GM23338 (cell line): ENCODE data around the gene NKRF. TPM values are rescaled to one million over a fixed set of nuclear protein-coding genes. Genes with fewer than 3 reads are reported as not detected.

Experiments
- ATAC-seq: fragments of 200-7000 bp; cut with Tn5 transposase; 3 replicates; pipeline ENCODE4 v1.9.1; 2020
- DNase-seq: peaks from one replicate; pipeline ENCODE4 v3.0.0-alpha.2; 2015; ENCODE audit warnings: low spot score
- H2AFZ ChIP-seq: fragments of 200-600 bp; sonication (generic); 2 replicates; pipeline ENCODE4 v1.8.0; 2016; ENCODE audit warnings: antibody characterized with exemption, mild to moderate bottlenecking, moderate library complexity
- H3F3A ChIP-seq: fragments of 200-600 bp; sonication (generic); replicated peaks from 2 replicates; pipeline ENCODE4 v1.8.0; 2017; ENCODE audit warnings: antibody characterized with exemption, mixed run types, low read depth
- H3K27ac ChIP-seq: fragments of 200-600 bp; sonication (generic); 2 replicates; pipeline ENCODE4 v1.6.1; 2016; ENCODE audit warnings: low read depth
- H3K27me3 ChIP-seq: fragments of 200-600 bp; sonication (generic); 2 replicates; pipeline ENCODE4 v1.8.0; 2016; ENCODE audit warnings: mild to moderate bottlenecking, mixed run types, moderate library complexity; ENCODE audit not compliant: insufficient read depth
- H3K36me3 ChIP-seq: fragments of 200-600 bp; sonication (generic); 2 replicates; pipeline ENCODE4 v1.8.0; 2016; ENCODE audit warnings: mild to moderate bottlenecking; ENCODE audit not compliant: insufficient read depth
- H3K4me1 ChIP-seq: fragments of 200-600 bp; sonication (generic); 2 replicates; pipeline ENCODE4 v1.8.0; 2016; ENCODE audit warnings: mild to moderate bottlenecking, moderate library complexity; ENCODE audit not compliant: insufficient read depth
- H3K4me2 ChIP-seq: fragments of 200-600 bp; sonication (generic); 2 replicates; pipeline ENCODE4 v1.7.1; 2017; ENCODE audit warnings: mixed run types
- H3K4me3 ChIP-seq: fragments of 200-600 bp; sonication (generic); 2 replicates; pipeline ENCODE4 v1.6.1; 2016; ENCODE audit warnings: mixed run types
- H3K79me2 ChIP-seq: fragments of 200-600 bp; sonication (generic); replicated peaks from 2 replicates; pipeline ENCODE4 v1.8.0; 2017; ENCODE audit warnings: mild to moderate bottlenecking; ENCODE audit not compliant: insufficient read depth
- H3K9me2 ChIP-seq: fragments of 200-600 bp; sonication (generic); 2 replicates; pipeline ENCODE4 v1.8.0; 2017; ENCODE audit not compliant: insufficient read depth
- H4K20me1 ChIP-seq: fragments of 200-600 bp; sonication (generic); replicated peaks from 2 replicates; pipeline ENCODE4 v1.8.0; 2017; ENCODE audit warnings: mild to moderate bottlenecking; ENCODE audit not compliant: insufficient read depth
- H3K27ac Mint-ChIP-seq: 2 replicates; pipeline ENCODE4 v1.8.0; 2020; ENCODE audit warnings: inconsistent platforms, mild to moderate bottlenecking, moderate library complexity, mixed read lengths
- H3K27me3 Mint-ChIP-seq: 3 replicates; pipeline ENCODE4 v1.8.0; 2022; ENCODE audit warnings: low read depth, mild to moderate bottlenecking, moderate library complexity, mixed read lengths, inconsistent platforms; ENCODE audit not compliant: insufficient read depth, poor library complexity
- H3K36me3 Mint-ChIP-seq: 3 replicates; pipeline ENCODE4 v1.8.0; 2021; ENCODE audit warnings: low read depth, mild to moderate bottlenecking, inconsistent platforms, moderate library complexity, mixed read lengths
- H3K4me1 Mint-ChIP-seq: 3 replicates; pipeline ENCODE4 v1.8.0; 2020; ENCODE audit warnings: mild to moderate bottlenecking, inconsistent platforms, mixed read lengths
- H3K4me3 Mint-ChIP-seq: 3 replicates; pipeline ENCODE4 v1.8.0; 2021; ENCODE audit warnings: moderate library complexity, mild to moderate bottlenecking, inconsistent platforms, mixed read lengths
- H3K9me3 Mint-ChIP-seq: 3 replicates; pipeline ENCODE4 v1.8.0; 2020; ENCODE audit warnings: moderate library complexity, mild to moderate bottlenecking, inconsistent platforms, mixed read lengths
- CREB1 ChIP-seq: fragments of 250-450 bp; sonication (Bioruptor Pico); IDR thresholded peaks from 2 replicates; pipeline ENCODE4 v1.5.0; 2020; ENCODE audit warnings: low read depth, mild to moderate bottlenecking, moderate library complexity
- EZH2 ChIP-seq: fragments of 200-600 bp; sonication (generic); IDR thresholded peaks from one replicate; pipeline ENCODE4 v1.8.0; 2017; ENCODE audit warnings: antibody characterized with exemption, mild to moderate bottlenecking, low read depth; ENCODE audit not compliant: unreplicated experiment
- EZH2phosphoT487 ChIP-seq: fragments of 200-600 bp; sonication (generic); IDR thresholded peaks from one replicate; pipeline ENCODE4 v1.8.1; 2018; ENCODE audit warnings: antibody characterized with exemption; ENCODE audit not compliant: unreplicated experiment
- JUNB ChIP-seq: IDR thresholded peaks from one replicate; pipeline ENCODE4 v1.6.1; 2016; ENCODE audit warnings: antibody characterized with exemption; ENCODE audit not compliant: unreplicated experiment
- NANOG ChIP-seq: IDR thresholded peaks from 2 replicates; pipeline ENCODE4 v1.6.1; 2016; ENCODE audit warnings: antibody characterized with exemption, borderline replicate concordance
- POLR2AphosphoS5 ChIP-seq: IDR thresholded peaks from 2 replicates; pipeline ENCODE4 v1.6.1; 2016; ENCODE audit warnings: antibody characterized with exemption, low read depth
- STAT1 ChIP-seq: IDR thresholded peaks from one replicate; pipeline ENCODE4 v1.6.1; 2016; ENCODE audit warnings: antibody characterized with exemption; ENCODE audit not compliant: unreplicated experiment
- ZNF114 ChIP-seq: fragments of 250-450 bp; sonication (Bioruptor Pico); IDR thresholded peaks from 2 replicates; pipeline ENCODE4 v1.5.0; 2020; ENCODE audit warnings: mild to moderate bottlenecking, moderate library complexity
- ZNF331 ChIP-seq: fragments of 250-450 bp; sonication (Bioruptor Pico); IDR thresholded peaks from 2 replicates; pipeline ENCODE4 v1.5.0; 2020; ENCODE audit warnings: low read depth, mild to moderate bottlenecking, moderate library complexity
- polyA plus RNA-seq: library from polyadenylated mRNA; unstranded; fragments of >200 nt; fragmentation: Nextera tagmentation; extraction: Ambion mirVana; gene quantifications from 2 replicates; pipeline ENCODE4 v1.2.1, GENCODE V29; 2016
- total RNA-seq: library from RNA; depleted of rRNA; stranded (reverse); fragments of >200 nt; shearing (Covaris generic); gene quantifications from 2 replicates; pipeline ENCODE4 v1.2.3, GENCODE V29; 2014
- TF ChIP-seq, protein P1 (sequence below): IDR thresholded peaks from 2 replicates; pipeline ENCODE4 v1.6.1; 2016; ENCODE audit warnings: antibody characterized with exemption
- TF ChIP-seq, protein P2 (sequence below), 2 experiments: fragments of 200-600 bp in 1 of 2; sonication (generic) in 1 of 2; conservative IDR thresholded peaks; 2 replicates each; pipeline versions ENCODE4 v1.5.1 to v1.6.1; 2016 to 2017; ENCODE audit warnings: antibody characterized with exemption in 2 of 2, low read depth in 2 of 2, mild to moderate bottlenecking in 2 of 2, moderate library complexity in 1 of 2
- TF ChIP-seq, protein P3 (sequence below): IDR thresholded peaks from one replicate; pipeline ENCODE4 v1.6.1; 2018; ENCODE audit warnings: antibody characterized with exemption; ENCODE audit not compliant: unreplicated experiment

Gene NKRF
- total and polyA plus RNA-seq, 2 experiments from 2014 or later: 6.8 to 11.6 TPM

DNA sequence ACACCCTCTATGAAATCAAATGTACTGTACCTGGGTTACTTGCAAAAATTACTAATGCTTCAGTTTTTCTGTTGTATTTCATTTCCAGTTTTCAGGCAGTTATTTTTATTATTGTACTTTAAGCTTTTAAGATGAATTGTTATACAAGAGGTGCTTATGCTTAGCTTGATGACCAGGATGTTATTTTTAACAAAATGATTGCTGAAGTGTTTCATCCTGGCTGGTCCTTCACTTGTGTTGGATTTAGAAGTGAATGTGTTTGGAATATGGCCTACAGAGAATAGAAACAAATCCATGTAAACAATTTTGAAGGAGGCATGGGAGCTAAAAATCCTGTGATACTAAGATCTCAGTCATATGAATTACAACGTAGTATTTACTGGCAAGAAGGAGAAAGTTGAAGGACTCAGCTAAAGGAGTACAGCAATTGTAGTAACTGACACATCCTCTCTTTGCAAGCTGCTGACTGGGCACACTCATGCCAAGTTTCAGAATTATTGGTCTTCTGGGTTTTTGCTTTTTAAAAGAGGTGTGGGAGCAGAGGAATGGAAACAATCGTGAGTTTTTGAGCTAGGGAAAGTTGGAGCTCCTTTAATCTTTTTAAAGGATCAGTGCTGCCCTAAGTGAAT, 22.7 kb downstream of the NKRF start:
- no peaks in the 10 kb centered on the region for H3K9me3 Mint-ChIP-seq
- H3K36me3 Mint-ChIP-seq: peaks cover 3% of the 10 kb centered on the region; the same call in 1 of the 3 replicates
- Histone ChIP-seq H3K27me3 (no peaks in the 10 kb centered on the region), H3K27ac (no peak overlapping the region), H3K4me1 (no peaks in the 10 kb centered on the region), H3K9me2 (no peaks in the 10 kb centered on the region), H3F3A (no peaks in the 10 kb centered on the region), H3K4me2 (no peak overlapping the region), H3K36me3 (no peaks in the 10 kb centered on the region), H3K79me2 (no peaks in the 10 kb centered on the region), H3K4me3 (no peak overlapping the region), H4K20me1 (no peaks in the 10 kb centered on the region), H2AFZ (no peak overlapping the region)
- H3K27ac Mint-ChIP-seq: no peak overlapping the region
- ATAC-seq (no peak), DNase-seq (no peak)
- no peaks in the 10 kb centered on the region for H3K4me1 Mint-ChIP-seq
- TF ChIP-seq, protein P1, sequence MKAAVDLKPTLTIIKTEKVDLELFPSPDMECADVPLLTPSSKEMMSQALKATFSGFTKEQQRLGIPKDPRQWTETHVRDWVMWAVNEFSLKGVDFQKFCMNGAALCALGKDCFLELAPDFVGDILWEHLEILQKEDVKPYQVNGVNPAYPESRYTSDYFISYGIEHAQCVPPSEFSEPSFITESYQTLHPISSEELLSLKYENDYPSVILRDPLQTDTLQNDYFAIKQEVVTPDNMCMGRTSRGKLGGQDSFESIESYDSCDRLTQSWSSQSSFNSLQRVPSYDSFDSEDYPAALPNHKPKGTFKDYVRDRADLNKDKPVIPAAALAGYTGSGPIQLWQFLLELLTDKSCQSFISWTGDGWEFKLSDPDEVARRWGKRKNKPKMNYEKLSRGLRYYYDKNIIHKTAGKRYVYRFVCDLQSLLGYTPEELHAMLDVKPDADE: no peak
- no peak for TF ChIP-seq ZNF331 (CRISPR knock-in tag)
- TF ChIP-seq, protein P2, sequence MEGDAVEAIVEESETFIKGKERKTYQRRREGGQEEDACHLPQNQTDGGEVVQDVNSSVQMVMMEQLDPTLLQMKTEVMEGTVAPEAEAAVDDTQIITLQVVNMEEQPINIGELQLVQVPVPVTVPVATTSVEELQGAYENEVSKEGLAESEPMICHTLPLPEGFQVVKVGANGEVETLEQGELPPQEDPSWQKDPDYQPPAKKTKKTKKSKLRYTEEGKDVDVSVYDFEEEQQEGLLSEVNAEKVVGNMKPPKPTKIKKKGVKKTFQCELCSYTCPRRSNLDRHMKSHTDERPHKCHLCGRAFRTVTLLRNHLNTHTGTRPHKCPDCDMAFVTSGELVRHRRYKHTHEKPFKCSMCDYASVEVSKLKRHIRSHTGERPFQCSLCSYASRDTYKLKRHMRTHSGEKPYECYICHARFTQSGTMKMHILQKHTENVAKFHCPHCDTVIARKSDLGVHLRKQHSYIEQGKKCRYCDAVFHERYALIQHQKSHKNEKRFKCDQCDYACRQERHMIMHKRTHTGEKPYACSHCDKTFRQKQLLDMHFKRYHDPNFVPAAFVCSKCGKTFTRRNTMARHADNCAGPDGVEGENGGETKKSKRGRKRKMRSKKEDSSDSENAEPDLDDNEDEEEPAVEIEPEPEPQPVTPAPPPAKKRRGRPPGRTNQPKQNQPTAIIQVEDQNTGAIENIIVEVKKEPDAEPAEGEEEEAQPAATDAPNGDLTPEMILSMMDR (conservative IDR thresholded peaks at IDR 0.05; ENCODE audit: low read depth in 2 of 2): no peak
- H3K27me3 Mint-ChIP-seq: no peaks in the 10 kb centered on the region
- H3K4me3 Mint-ChIP-seq: no peak overlapping the region

DNA sequence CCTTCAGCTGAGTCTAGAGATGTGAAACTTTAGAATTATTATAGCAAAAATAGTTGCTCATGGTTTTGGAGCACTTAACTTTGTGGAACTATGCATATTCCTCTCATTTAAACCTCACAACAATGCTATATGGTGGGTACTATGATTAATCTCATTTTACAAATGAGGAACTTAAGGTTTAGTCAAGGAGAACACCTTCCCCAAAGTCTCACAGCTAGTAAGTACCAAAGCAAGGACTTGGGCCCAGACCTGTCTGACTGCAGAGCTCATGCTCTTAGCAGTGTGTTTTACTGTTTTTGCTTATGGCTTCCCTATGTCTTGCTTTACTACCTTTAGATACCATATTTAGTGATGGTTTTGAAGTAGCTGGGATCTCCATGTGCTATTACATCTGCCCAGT, 26.8 kb downstream of the NKRF start:
- no peak overlapping the region for H3K27ac Mint-ChIP-seq
- ATAC-seq: no peak
- no peaks in the 10 kb centered on the region for H3K4me1 ChIP-seq
- no peak overlapping the region for H3K4me2 ChIP-seq
- no peak for DNase-seq
- H3K27me3 Mint-ChIP-seq: no peaks in the 10 kb centered on the region
- no peaks in the 10 kb centered on the region for H3F3A ChIP-seq
- H3K9me2 ChIP-seq: no peaks in the 10 kb centered on the region
- H3K4me3 ChIP-seq: no peak overlapping the region
- H3K36me3 Mint-ChIP-seq: peaks cover 7% of the 10 kb centered on the region; the same call in 1 of the 3 replicates
- H3K4me3 Mint-ChIP-seq: no peak overlapping the region
- H3K9me3 Mint-ChIP-seq: no peaks in the 10 kb centered on the region
- H3K4me1 Mint-ChIP-seq: no peaks in the 10 kb centered on the region
- no peak overlapping the region for H2AFZ ChIP-seq
- H4K20me1 ChIP-seq: no peaks in the 10 kb centered on the region
- H3K36me3 ChIP-seq: no peaks in the 10 kb centered on the region; the same call in 1 of the 2 replicates
- H3K27me3 ChIP-seq: no peaks in the 10 kb centered on the region
- no peak overlapping the region for H3K27ac ChIP-seq
- H3K79me2 ChIP-seq: 0 out of 2 replicates have a peak, but pooled peaks cover 8% of the 10 kb centered on the region
- TF ChIP-seq NANOG (no peak), JUNB (no peak), ZNF114 (CRISPR knock-in tag) (no peak), EZH2phosphoT487 (no peak), CREB1 (CRISPR knock-in tag) (no peak), POLR2AphosphoS5 (no peak), STAT1 (no peak), EZH2 (no peak), ZNF331 (CRISPR knock-in tag) (no peak)
- TF ChIP-seq, protein P2 (conservative IDR thresholded peaks at IDR 0.05; ENCODE audit: low read depth in 2 of 2): no peak
- TF ChIP-seq, protein P1: no peak
- TF ChIP-seq, protein P3, sequence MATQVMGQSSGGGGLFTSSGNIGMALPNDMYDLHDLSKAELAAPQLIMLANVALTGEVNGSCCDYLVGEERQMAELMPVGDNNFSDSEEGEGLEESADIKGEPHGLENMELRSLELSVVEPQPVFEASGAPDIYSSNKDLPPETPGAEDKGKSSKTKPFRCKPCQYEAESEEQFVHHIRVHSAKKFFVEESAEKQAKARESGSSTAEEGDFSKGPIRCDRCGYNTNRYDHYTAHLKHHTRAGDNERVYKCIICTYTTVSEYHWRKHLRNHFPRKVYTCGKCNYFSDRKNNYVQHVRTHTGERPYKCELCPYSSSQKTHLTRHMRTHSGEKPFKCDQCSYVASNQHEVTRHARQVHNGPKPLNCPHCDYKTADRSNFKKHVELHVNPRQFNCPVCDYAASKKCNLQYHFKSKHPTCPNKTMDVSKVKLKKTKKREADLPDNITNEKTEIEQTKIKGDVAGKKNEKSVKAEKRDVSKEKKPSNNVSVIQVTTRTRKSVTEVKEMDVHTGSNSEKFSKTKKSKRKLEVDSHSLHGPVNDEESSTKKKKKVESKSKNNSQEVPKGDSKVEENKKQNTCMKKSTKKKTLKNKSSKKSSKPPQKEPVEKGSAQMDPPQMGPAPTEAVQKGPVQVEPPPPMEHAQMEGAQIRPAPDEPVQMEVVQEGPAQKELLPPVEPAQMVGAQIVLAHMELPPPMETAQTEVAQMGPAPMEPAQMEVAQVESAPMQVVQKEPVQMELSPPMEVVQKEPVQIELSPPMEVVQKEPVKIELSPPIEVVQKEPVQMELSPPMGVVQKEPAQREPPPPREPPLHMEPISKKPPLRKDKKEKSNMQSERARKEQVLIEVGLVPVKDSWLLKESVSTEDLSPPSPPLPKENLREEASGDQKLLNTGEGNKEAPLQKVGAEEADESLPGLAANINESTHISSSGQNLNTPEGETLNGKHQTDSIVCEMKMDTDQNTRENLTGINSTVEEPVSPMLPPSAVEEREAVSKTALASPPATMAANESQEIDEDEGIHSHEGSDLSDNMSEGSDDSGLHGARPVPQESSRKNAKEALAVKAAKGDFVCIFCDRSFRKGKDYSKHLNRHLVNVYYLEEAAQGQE: no peak
